Gastroesophageal sphincter (tissue), 4 donors: ENCODE data around the gene GDPD1. TPM values are rescaled to one million over a fixed set of nuclear protein-coding genes. Genes with fewer than 3 reads are reported as not detected.
"Not testable (repeated sequence)": the region's sequence is repeated elsewhere in the genome, so short reads cannot be mapped to it uniquely, and the experiment has no call there.

Experiments
- ATAC-seq: fragments of 150-250 bp; one replicate; pipeline ENCODE4 v1.9.1; 2016; ENCODE audit warnings: mild to moderate bottlenecking, moderate library complexity
- H3K27ac ChIP-seq, 4 donors: fragments of 200-600 bp; sonication (generic) in 3 of 4; 1 replicate in 3 of 4; 2 replicates in 1 of 4; pipeline ENCODE4 v1.5.1; 2016 to 2019
- H3K27me3 ChIP-seq: fragments of 200-600 bp; sonication (generic); one replicate; pipeline ENCODE4 v1.5.1; 2019
- H3K36me3 ChIP-seq, 2 donors: fragments of 200-600 bp; sonication (generic); one replicate each; pipeline ENCODE4 v1.5.1; 2019; ENCODE audit warnings: control low read depth in 1 of 2
- H3K4me1 ChIP-seq, 3 donors: fragments of 200-600 bp; sonication (generic); 1 replicate in 2 of 3; 2 replicates in 1 of 3; pipeline ENCODE4 v1.5.1; 2016 to 2019; ENCODE audit warnings: control low read depth in 2 of 3
- H3K4me3 ChIP-seq, 2 donors: fragments of 200-600 bp; sonication (generic); one replicate each; pipeline ENCODE4 v1.5.1; 2019; ENCODE audit warnings: mild to moderate bottlenecking in 1 of 2, moderate library complexity in 1 of 2
- H3K9me3 ChIP-seq, 3 donors: fragments of 200-600 bp; sonication (generic); one replicate each; pipeline ENCODE4 v1.5.1; 2017 to 2019; ENCODE audit warnings: control low read depth in 2 of 3
- EP300 ChIP-seq: sonication (generic); formaldehyde crosslinking; IDR thresholded peaks from one replicate; pipeline ENCODE4 v1.6.1; 2017; ENCODE audit warnings: antibody characterized with exemption, mild to moderate bottlenecking
- POLR2A ChIP-seq, 2 donors: fragments of 450-650 bp; IDR thresholded peaks; one replicate each; pipeline ENCODE4 v1.6.1; 2017; ENCODE audit warnings: antibody characterized with exemption in 2 of 2, mild to moderate bottlenecking in 2 of 2, moderate library complexity in 1 of 2
- POLR2AphosphoS5 ChIP-seq: sonication (generic); formaldehyde crosslinking; IDR thresholded peaks from one replicate; pipeline ENCODE4 v1.6.1; 2017; ENCODE audit warnings: antibody characterized with exemption
- WGBS, 2 donors: methylation state at CpG; one replicate each; pipeline ENCODE4 v1.1.5; 2018; ENCODE audit warnings: low coverage in 1 of 2; 5-methylcytosine and 5-hydroxymethylcytosine counted together
- total RNA-seq, 4 donors: library from RNA; depleted of rRNA; stranded (reverse); fragments of >200 nt; gene quantifications; one replicate each; pipeline ENCODE4 v1.1.0, GENCODE V29; 2016
- TF ChIP-seq, protein P1 (sequence below), 4 experiments: fragments of 200-600 bp in 2 of 4; fragments of 450-650 bp in 2 of 4; sonication (generic) in 1 of 4; IDR thresholded peaks; one replicate each; pipeline ENCODE4 v1.5.1; 2017 to 2019; ENCODE audit warnings: antibody characterized with exemption in 4 of 4, mild to moderate bottlenecking in 2 of 4, moderate library complexity in 2 of 4

GDPD1 gene
- total RNA-seq, 4 donors from 2014 or later = 0.67 to 6.2 (median 2.5) TPM

DNA sequence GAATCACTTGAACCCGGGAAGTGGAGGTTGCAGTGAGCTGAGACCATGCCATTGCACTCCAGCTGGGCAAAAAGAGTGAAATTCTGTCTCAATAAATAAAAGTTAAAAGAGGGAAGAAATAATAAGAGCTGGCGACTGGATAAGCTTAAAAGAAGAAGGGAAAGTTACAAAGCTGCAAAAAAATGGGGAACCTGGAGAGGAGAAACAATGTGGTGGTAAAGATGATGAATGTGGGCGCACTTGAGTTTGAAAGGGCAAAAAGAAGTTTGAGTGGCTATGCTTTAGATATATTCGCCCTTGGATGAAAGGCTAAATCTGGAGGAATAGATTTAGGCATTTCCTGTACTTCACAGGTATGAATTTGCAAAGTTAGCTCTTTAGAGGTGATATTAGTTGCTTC is 58.1 kb downstream of the GDPD1 start:
- no peak overlapping the region for H3K4me3 ChIP-seq
- TF ChIP-seq POLR2A (IDR thresholded peaks at IDR 0.05) = no peak
- no peak for TF ChIP-seq EP300
- TF ChIP-seq, protein P1, sequence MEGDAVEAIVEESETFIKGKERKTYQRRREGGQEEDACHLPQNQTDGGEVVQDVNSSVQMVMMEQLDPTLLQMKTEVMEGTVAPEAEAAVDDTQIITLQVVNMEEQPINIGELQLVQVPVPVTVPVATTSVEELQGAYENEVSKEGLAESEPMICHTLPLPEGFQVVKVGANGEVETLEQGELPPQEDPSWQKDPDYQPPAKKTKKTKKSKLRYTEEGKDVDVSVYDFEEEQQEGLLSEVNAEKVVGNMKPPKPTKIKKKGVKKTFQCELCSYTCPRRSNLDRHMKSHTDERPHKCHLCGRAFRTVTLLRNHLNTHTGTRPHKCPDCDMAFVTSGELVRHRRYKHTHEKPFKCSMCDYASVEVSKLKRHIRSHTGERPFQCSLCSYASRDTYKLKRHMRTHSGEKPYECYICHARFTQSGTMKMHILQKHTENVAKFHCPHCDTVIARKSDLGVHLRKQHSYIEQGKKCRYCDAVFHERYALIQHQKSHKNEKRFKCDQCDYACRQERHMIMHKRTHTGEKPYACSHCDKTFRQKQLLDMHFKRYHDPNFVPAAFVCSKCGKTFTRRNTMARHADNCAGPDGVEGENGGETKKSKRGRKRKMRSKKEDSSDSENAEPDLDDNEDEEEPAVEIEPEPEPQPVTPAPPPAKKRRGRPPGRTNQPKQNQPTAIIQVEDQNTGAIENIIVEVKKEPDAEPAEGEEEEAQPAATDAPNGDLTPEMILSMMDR (IDR thresholded peaks at IDR 0.05) = no peak
- no peak for TF ChIP-seq POLR2AphosphoS5
- peaks cover 0 to 4% of the 10 kb centered on the region in 2 donors for H3K36me3 ChIP-seq
- WGBS, 2 donors = 72 to 81% methylated on average over 2 to 4 of the region's 4 CpGs
- peak overlapping the region in 1 of 4 donors; percentile 32 for H3K27ac ChIP-seq
- no peaks in the 10 kb centered on the region for H3K4me1 ChIP-seq
- no peaks in the 10 kb centered on the region for H3K27me3 ChIP-seq
- no peaks in the 10 kb centered on the region for H3K9me3 ChIP-seq
- ATAC-seq = no peak

DNA sequence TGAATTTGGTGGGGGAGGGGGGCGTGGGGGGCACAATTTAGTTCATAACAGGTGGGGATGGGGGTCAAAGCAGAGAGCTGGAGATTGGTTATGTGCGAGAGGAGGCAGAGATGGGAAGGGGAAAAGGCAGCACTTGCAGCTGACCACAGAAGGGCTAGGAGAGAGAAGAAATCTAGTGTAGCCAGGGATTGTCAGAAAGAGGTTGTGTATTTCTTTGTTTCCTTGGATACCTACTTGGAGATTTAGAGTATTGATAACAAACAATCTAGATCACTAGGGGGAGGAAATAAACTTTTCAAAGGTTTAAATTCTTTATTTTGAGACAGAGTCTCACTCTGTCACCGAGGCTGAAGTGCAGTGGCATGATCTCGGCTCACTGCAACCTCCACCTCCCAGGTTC is 64.0 kb downstream of the GDPD1 start:
- no peaks in the 10 kb centered on the region for H3K4me1 ChIP-seq
- no peaks in the 10 kb centered on the region for H3K27me3 ChIP-seq
- no peak overlapping the region for H3K4me3 ChIP-seq
- H3K36me3 ChIP-seq = no peaks in the 10 kb centered on the region
- no peak for ATAC-seq
- H3K27ac ChIP-seq = no peak overlapping the region
- WGBS, 2 donors = 54 to 73% methylated on average over 3 to 4 of the region's 4 CpGs
- TF ChIP-seq EP300 (no peak), POLR2A (IDR thresholded peaks at IDR 0.05) (no peak), POLR2AphosphoS5 (no peak)
- TF ChIP-seq, protein P1 (IDR thresholded peaks at IDR 0.05) = no peak
- no peaks in the 10 kb centered on the region for H3K9me3 ChIP-seq

DNA sequence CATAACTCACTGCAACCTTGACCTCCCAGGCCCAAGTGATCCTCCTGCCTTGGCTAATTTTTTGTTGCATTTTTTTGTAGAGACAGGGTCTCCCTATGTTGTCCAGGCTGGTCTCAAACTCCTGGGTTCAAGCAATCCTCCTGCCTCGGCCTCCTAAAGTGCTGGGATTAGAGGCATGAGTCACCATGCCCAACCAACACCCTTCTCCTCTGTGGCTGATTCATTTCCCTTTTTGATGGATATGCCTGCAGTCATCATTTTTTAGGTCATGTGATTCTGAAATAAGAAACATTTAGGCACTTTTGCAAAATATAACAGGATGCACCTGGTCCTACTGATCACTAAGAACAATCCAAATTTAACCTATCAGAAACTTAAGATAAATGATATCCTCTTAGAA is 67.1 kb downstream of the GDPD1 start:
- 50 to 67% methylated on average over 1 of the region's 1 CpG for WGBS, 2 donors
- Histone ChIP-seq H3K9me3 (no peaks in the 10 kb centered on the region), H3K27me3 (no peaks in the 10 kb centered on the region), H3K27ac (no peak overlapping the region), H3K4me1 (no peaks in the 10 kb centered on the region), H3K4me3 (no peak overlapping the region), H3K36me3 (no peaks in the 10 kb centered on the region)
- TF ChIP-seq POLR2A (IDR thresholded peaks at IDR 0.05) = no peak
- TF ChIP-seq, protein P1 (IDR thresholded peaks at IDR 0.05) = no peak
- no peak for TF ChIP-seq EP300
- TF ChIP-seq POLR2AphosphoS5 = no peak
- ATAC-seq = peak; percentile 34

DNA sequence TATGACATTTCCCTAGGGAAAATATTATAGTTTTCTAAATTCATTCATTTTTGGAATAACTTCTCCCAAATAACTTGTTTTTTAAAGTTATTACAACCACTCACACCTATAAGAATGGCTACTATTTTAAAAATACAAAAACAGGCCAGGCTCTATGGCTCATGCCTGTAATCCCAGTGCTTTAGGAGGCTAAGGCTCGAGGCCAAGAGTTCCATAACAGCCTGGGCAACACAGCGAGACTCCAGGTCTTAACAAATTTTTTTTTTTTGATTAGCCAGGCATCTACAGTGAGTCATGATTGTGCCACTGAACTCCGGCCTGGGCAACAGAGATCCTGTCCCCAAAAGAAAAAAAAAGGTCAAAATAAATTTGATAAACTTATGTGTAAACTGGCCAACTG is 67.6 kb downstream of the GDPD1 start:
- 77 to 79% methylated on average over 3 of the region's 3 CpGs for WGBS, 2 donors
- H3K27ac ChIP-seq = no peak overlapping the region

DNA sequence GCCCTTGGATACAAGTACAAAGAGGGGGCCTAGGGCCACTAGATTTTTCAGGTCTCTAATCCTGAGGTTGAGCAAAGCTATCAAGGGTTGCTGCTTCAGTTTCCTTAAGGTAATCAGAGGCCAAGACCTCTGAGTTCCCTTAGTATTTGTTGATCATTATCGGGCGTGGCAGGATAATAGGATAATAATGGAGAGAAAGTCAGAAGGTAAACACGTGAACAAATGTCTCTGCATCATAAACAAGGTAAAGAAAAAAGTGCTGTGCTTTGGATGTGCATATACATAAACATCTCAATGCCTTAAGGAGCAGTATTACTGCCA is 69.6 kb downstream of the GDPD1 start:
- ATAC-seq = no peak
- Histone ChIP-seq H3K9me3 (no peaks in the 10 kb centered on the region), H3K27me3 (no peaks in the 10 kb centered on the region), H3K4me1 (no peaks in the 10 kb centered on the region), H3K36me3 (no peaks in the 10 kb centered on the region), H3K27ac (no peak overlapping the region), H3K4me3 (no peak overlapping the region)
- TF ChIP-seq POLR2AphosphoS5 (no peak), EP300 (no peak), POLR2A (IDR thresholded peaks at IDR 0.05) (no peak)
- TF ChIP-seq, protein P1 (IDR thresholded peaks at IDR 0.05) = no peak
- 69 to 80% methylated on average over 1 to 3 of the region's 3 CpGs for WGBS, 2 donors

More for the DNA sequence above, 67.6 kb downstream of the GDPD1 start:
- no peaks in the 10 kb centered on the region for H3K27me3 ChIP-seq
- TF ChIP-seq EP300 (no peak), POLR2A (IDR thresholded peaks at IDR 0.05) (no peak)
- no peak overlapping the region for H3K4me3 ChIP-seq
- no peak for ATAC-seq
- H3K4me1 ChIP-seq = no peaks in the 10 kb centered on the region
- H3K9me3 ChIP-seq = no peaks in the 10 kb centered on the region
- no peaks in the 10 kb centered on the region for H3K36me3 ChIP-seq

DNA sequence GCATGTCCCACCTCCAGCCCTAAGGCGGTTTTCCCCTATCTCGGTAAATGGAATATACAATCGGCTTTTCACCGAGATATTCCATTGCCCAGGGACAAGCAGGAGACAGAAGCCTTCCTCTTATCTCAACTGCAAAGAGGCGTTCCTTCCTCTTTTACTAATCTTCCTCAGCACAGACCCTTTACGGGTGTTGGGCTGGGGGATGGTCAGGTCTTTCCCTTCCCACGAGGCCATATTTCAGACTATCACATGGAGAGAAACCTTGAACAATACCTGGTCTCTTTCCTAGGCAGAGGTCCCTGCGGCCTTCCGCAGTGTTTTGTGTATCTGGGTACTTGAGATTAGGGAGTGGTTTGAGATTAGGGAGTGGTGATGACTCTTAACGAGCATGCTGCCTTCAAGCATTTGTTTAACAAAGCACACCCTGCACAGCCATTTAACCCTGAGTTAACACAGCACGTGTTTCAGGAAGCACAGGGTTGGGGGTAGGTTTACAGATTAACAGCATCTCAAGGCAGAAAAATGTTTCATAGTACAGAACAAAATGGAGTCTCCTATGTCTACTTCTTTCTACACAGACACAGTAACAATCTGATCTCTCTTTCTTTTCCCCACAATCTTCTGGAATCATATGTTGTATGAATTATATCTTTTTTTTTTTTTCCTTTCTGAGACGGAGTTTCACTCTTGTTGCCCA is 70.1 kb downstream of the GDPD1 start:
- H3K36me3 ChIP-seq, H3K4me3 ChIP-seq, H3K9me3 ChIP-seq, H3K4me1 ChIP-seq, ATAC-seq, H3K27me3 ChIP-seq, H3K27ac ChIP-seq: not testable (repeated sequence)
- WGBS, 2 donors = 35 to 41% methylated on average over 11 to 12 of the region's 12 CpGs
